ENCODE measurements around the gene TMOD2.

GRCh38 chr15:51783967-51784366 is 32.6 kb downstream of the TMOD2 start:
- no peak for TF ChIP-seq EP300 (IDR thresholded peaks at IDR 0.05)
- TF ChIP-seq POLR2A (IDR thresholded peaks at IDR 0.05): no peak
- TF ChIP-seq, protein P1, sequence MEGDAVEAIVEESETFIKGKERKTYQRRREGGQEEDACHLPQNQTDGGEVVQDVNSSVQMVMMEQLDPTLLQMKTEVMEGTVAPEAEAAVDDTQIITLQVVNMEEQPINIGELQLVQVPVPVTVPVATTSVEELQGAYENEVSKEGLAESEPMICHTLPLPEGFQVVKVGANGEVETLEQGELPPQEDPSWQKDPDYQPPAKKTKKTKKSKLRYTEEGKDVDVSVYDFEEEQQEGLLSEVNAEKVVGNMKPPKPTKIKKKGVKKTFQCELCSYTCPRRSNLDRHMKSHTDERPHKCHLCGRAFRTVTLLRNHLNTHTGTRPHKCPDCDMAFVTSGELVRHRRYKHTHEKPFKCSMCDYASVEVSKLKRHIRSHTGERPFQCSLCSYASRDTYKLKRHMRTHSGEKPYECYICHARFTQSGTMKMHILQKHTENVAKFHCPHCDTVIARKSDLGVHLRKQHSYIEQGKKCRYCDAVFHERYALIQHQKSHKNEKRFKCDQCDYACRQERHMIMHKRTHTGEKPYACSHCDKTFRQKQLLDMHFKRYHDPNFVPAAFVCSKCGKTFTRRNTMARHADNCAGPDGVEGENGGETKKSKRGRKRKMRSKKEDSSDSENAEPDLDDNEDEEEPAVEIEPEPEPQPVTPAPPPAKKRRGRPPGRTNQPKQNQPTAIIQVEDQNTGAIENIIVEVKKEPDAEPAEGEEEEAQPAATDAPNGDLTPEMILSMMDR (IDR thresholded peaks at IDR 0.05): no peak
